Endodermal cell (in vitro differentiated cells): ENCODE measurements around the gene SUPT6H. TPM values are rescaled to one million over a fixed set of nuclear protein-coding genes. Genes with fewer than 3 reads are reported as not detected.

ENCODE experiments used
- DNase-seq: peaks from one replicate; pipeline ENCODE4 v3.0.0-alpha.2; 2017
- H3K27ac ChIP-seq: 2 replicates; pipeline ENCODE4 v1.5.1; 2013; ENCODE audit warnings: mild to moderate bottlenecking, low read depth, low read length, moderate library complexity
- H3K27me3 ChIP-seq: 2 replicates; pipeline ENCODE4 v1.6.1; 2013; ENCODE audit warnings: mild to moderate bottlenecking, low read length, moderate library complexity; ENCODE audit not compliant: insufficient read depth, control insufficient read depth, poor library complexity, severe bottlenecking
- H3K36me3 ChIP-seq: 2 replicates; pipeline ENCODE4 v1.7.0; 2013; ENCODE audit warnings: mild to moderate bottlenecking, low read length, moderate library complexity; ENCODE audit not compliant: control insufficient read depth, insufficient read depth
- H3K4me1 ChIP-seq: one replicate; pipeline ENCODE4 v1.7.0; 2013; ENCODE audit warnings: low read length; ENCODE audit not compliant: control insufficient read depth, insufficient read depth
- H3K4me3 ChIP-seq: 2 replicates; pipeline ENCODE4 v1.5.1; 2013; ENCODE audit warnings: mild to moderate bottlenecking, low read length, moderate library complexity
- H3K9ac ChIP-seq: 2 replicates; pipeline ENCODE4 v1.6.1; 2013; ENCODE audit warnings: mild to moderate bottlenecking, low read length, moderate library complexity; ENCODE audit not compliant: poor library complexity, severe bottlenecking; ENCODE audit errors: extremely low read depth
- H3K9me3 ChIP-seq: 2 replicates; pipeline ENCODE4 v1.6.1; 2013; ENCODE audit warnings: mild to moderate bottlenecking, low read length, moderate library complexity; ENCODE audit not compliant: control insufficient read depth
- H3K27ac Mint-ChIP-seq: 2 replicates; pipeline ENCODE4 v1.8.0; 2020; ENCODE audit warnings: mixed read lengths
- H3K27me3 Mint-ChIP-seq: 2 replicates; pipeline ENCODE4 v1.8.0; 2021; ENCODE audit warnings: mild to moderate bottlenecking, mixed read lengths; ENCODE audit not compliant: insufficient read depth
- H3K36me3 Mint-ChIP-seq: 2 replicates; pipeline ENCODE4 v1.8.0; 2020; ENCODE audit warnings: low read depth, mixed read lengths
- H3K4me1 Mint-ChIP-seq: 2 replicates; pipeline ENCODE4 v1.8.0; 2020; ENCODE audit warnings: mixed read lengths
- H3K4me3 Mint-ChIP-seq: 2 replicates; pipeline ENCODE4 v1.8.0; 2020; ENCODE audit warnings: mild to moderate bottlenecking, moderate library complexity, mixed read lengths
- H3K9me3 Mint-ChIP-seq: 2 replicates; pipeline ENCODE4 v1.8.0; 2020; ENCODE audit warnings: mild to moderate bottlenecking, mixed read lengths
- CTCF ChIP-seq: fragments of 200-600 bp; sonication (generic); conservative IDR thresholded peaks from 2 replicates; pipeline ENCODE4 v1.5.0; 2021; ENCODE audit warnings: antibody characterized with exemption, mild to moderate bottlenecking
- WGBS, 2 experiments: methylation state at CpG; one replicate each; pipeline versions ENCODE4 v1.1.5 to v1.1.7; 2013; ENCODE audit warnings: missing lambda C conversion rate in 2 of 2, mixed read lengths in 1 of 2; ENCODE audit not compliant: insufficient coverage in 1 of 2, insufficient read length in 1 of 2; 5-methylcytosine and 5-hydroxymethylcytosine counted together
- total RNA-seq, 2 donors: library from RNA; stranded (reverse); fragmentation: NEBNext Ultra II Directional in 1 of 2; extraction: Animal tissue kit (Norgen Biotek cat#: 25700) in 1 of 2; gene quantifications; 2 replicates in 1 of 2; 3 replicates in 1 of 2; pipeline ENCODE4 v1.2.1, GENCODE V29; 2021

Gene SUPT6H
- total RNA-seq, 2 donors from 2014 or later = 54.4 to 72.1 TPM

GRCh38 chr17:28715217-28715616 is 53.2 kb downstream of the SUPT6H start:
- no peak for DNase-seq
- no peak overlapping the region for H3K27ac ChIP-seq
- peaks cover 27% of the 10 kb centered on the region for H3K4me1 Mint-ChIP-seq
- peaks cover 25% of the 10 kb centered on the region for H3K36me3 Mint-ChIP-seq
- peaks cover 27% of the 10 kb centered on the region for H3K36me3 ChIP-seq
- no peak overlapping the region for H3K9ac ChIP-seq
- no peak overlapping the region for H3K4me3 Mint-ChIP-seq
- WGBS, 2 experiments = 93% methylated on average over 2 of the region's 2 CpGs; no CpG with 5 or more reads in 1 of the 2 experiments
- no peaks in the 10 kb centered on the region for H3K27me3 Mint-ChIP-seq
- no peaks in the 10 kb centered on the region for H3K9me3 Mint-ChIP-seq
- no peaks in the 10 kb centered on the region for H3K4me1 ChIP-seq
- no peaks in the 10 kb centered on the region for H3K27me3 ChIP-seq
- H3K4me3 ChIP-seq = no peak overlapping the region
- no peak overlapping the region for H3K27ac Mint-ChIP-seq
- no peaks in the 10 kb centered on the region for H3K9me3 ChIP-seq
- no peak for TF ChIP-seq CTCF

GRCh38 chr17:28716740-28717577 is 55.0 kb downstream of the SUPT6H start:
- Mint-ChIP-seq H3K36me3 (peaks cover 40% of the 10 kb centered on the region), H3K4me3 (peak overlapping the region; percentile 99), H3K27ac (peak overlapping the region; percentile 91), H3K27me3 (no peaks in the 10 kb centered on the region), H3K4me1 (peaks cover 32% of the 10 kb centered on the region), H3K9me3 (no peaks in the 10 kb centered on the region)
- peaks cover 43% of the 10 kb centered on the region for H3K36me3 ChIP-seq
- H3K4me1 ChIP-seq = peaks cover 2% of the 10 kb centered on the region
- H3K4me3 ChIP-seq = peak overlapping the region; percentile 97
- H3K9ac ChIP-seq = peak overlapping the region; percentile 82
- WGBS, 2 experiments = 2% methylated on average over 19 to 63 of the region's 63 CpGs
- TF ChIP-seq CTCF = no peak
- peak; percentile 79 for DNase-seq
- no peaks in the 10 kb centered on the region for H3K27me3 ChIP-seq
- H3K9me3 ChIP-seq = no peaks in the 10 kb centered on the region
- peak overlapping the region; percentile 92 for H3K27ac ChIP-seq

- H3K27ac ChIP-seq = peak within 1 kb of the TSS; percentile 92
- peaks cover 49% of the 10 kb centered on the region for H3K36me3 ChIP-seq
- peak; percentile 99 for DNase-seq
- H3K27me3 Mint-ChIP-seq = no peaks in the 10 kb centered on the region
- peaks cover 32% of the 10 kb centered on the region for H3K4me1 Mint-ChIP-seq
- peaks cover 6% of the 10 kb centered on the region for H3K4me1 ChIP-seq
- no peaks in the 10 kb centered on the region for H3K27me3 ChIP-seq
- H3K9me3 ChIP-seq = no peaks in the 10 kb centered on the region
- peak within 1 kb of the TSS; percentile 94 for H3K27ac Mint-ChIP-seq
- peak; percentile 70 for TF ChIP-seq CTCF
- H3K4me3 ChIP-seq = peak within 1 kb of the TSS; percentile 97
- H3K36me3 Mint-ChIP-seq = peaks cover 48% of the 10 kb centered on the region
- no peaks in the 10 kb centered on the region for H3K9me3 Mint-ChIP-seq
- H3K4me3 Mint-ChIP-seq = peak within 1 kb of the TSS; percentile 99
- peak within 1 kb of the TSS; percentile 82 for H3K9ac ChIP-seq
- 0 to 1% methylated on average over 14 to 60 of the region's 60 CpGs for WGBS, 2 experiments
Measured at GRCh38 chr17:28717578-28718332, 55.8 kb downstream of the SUPT6H start, which contains the start of gene RAB34. Gene RAB34 (minus strand): TSS chr17:28717868. CDS start chr17:28717266, 602 bp downstream.
